ENCODE data around the gene TM4SF1. TPM values are rescaled to one million over a fixed set of nuclear protein-coding genes. Genes with fewer than 3 reads are reported as not detected.

TM4SF1 gene
- polyA plus RNA-seq, 1 of the 3 experiments (the other 2 are of a cell fraction): 209 TPM

- ChIA-PET CTCF (interaction anchor here (1.1 kb wide), 1 partner anchor 79 kb away, joined by 5 read pairs; no protein-coding TSS in a partner anchor), POLR2A (no interaction called here)
- 78% methylated on average over 3 of the region's 3 CpGs for WGBS (ENCODE audit: low lambda C conversion rate)
- H3K4me2 ChIP-seq: no peak overlapping the region
- no peaks in the 10 kb centered on the region for H3K9me2 ChIP-seq
- no peak overlapping the region for H2AFZ ChIP-seq (ENCODE audit: low read depth)
- H3K4me1 ChIP-seq (ENCODE audit: control insufficient read depth in 1 of 2, insufficient read depth in 2 of 2, low read depth in 1 of 2, low read length in 1 of 2): peaks cover under 1 to 12% of the 10 kb centered on the region in 2 experiments; a peak in 3 of 4 replicates
- H3K36me3 ChIP-seq (replicated peaks in 1 of 2; ENCODE audit: control insufficient read depth in 1 of 2, insufficient read depth in 2 of 2, low read length in 1 of 2): no peaks in the 10 kb centered on the region
- H3K9me3 ChIP-seq: no peaks in the 10 kb centered on the region
- no peak for DNase-seq
- no peak for TF ChIP-seq CHD2 (IDR thresholded peaks at IDR 0.05; ENCODE audit: low read length, partially characterized antibody)
- TF ChIP-seq TCF12 (IDR thresholded peaks at IDR 0.05): no peak
- TF ChIP-seq PBX3 (IDR thresholded peaks at IDR 0.05): no peak
- TF ChIP-seq NFIC (IDR thresholded peaks at IDR 0.05; ENCODE audit: borderline replicate concordance): no peak
- TF ChIP-seq USF1 (IDR thresholded peaks at IDR 0.05; ENCODE audit: borderline replicate concordance, low read depth): no peak
- TF ChIP-seq GATA2 (CRISPR knock-in tag; IDR thresholded peaks at IDR 0.05): no peak
- TF ChIP-seq NRF1 (IDR thresholded peaks at IDR 0.05; ENCODE audit: low read depth, low read length): no peak
- TF ChIP-seq TEAD4 (IDR thresholded peaks at IDR 0.05; ENCODE audit: borderline replicate concordance, insufficient read depth): no peak
- no peak for TF ChIP-seq RCOR1 (IDR thresholded peaks at IDR 0.05; ENCODE audit: low read length)
- TF ChIP-seq USF2 (IDR thresholded peaks at IDR 0.05; ENCODE audit: borderline replicate concordance, low read depth, low read length): no peak
- no peak for TF ChIP-seq JUND (IDR thresholded peaks at IDR 0.05)
- TF ChIP-seq SIN3A (IDR thresholded peaks at IDR 0.05; ENCODE audit: borderline replicate concordance, low read depth, low read length): no peak
- no peak for TF ChIP-seq SMC3 (IDR thresholded peaks at IDR 0.05; ENCODE audit: low read depth, low read length)
- no peak for TF ChIP-seq EP300 (IDR thresholded peaks at IDR 0.05; ENCODE audit: borderline replicate concordance in 1 of 2, low read depth in 1 of 2, low read length in 1 of 2)
- TF ChIP-seq TAF1 (IDR thresholded peaks at IDR 0.05; ENCODE audit: borderline replicate concordance, low read depth, low read length): no peak
- no peak for TF ChIP-seq RXRA (IDR thresholded peaks at IDR 0.05; ENCODE audit: borderline replicate concordance, low read depth)
- no peak for TF ChIP-seq GABPA (IDR thresholded peaks at IDR 0.05; ENCODE audit: low read depth)
- TF ChIP-seq FOXM1 (IDR thresholded peaks at IDR 0.05; ENCODE audit: low read depth): no peak
- no peak for TF ChIP-seq ELF1 (IDR thresholded peaks at IDR 0.05)
- no peak for TF ChIP-seq FOXJ3 (CRISPR knock-in tag; IDR thresholded peaks at IDR 0.05)
- no peak overlapping the region for H3K4me3 ChIP-seq (ENCODE audit: low read depth in 2 of 2, low read length in 1 of 2)
- no peak overlapping the region for H3K27ac ChIP-seq (ENCODE audit: low read depth in 2 of 2, low read length in 1 of 2)
- no peaks in the 10 kb centered on the region for H3K27me3 ChIP-seq (ENCODE audit: insufficient read depth)
- H4K20me1 ChIP-seq (ENCODE audit: insufficient read depth): no peaks in the 10 kb centered on the region
- H3K79me2 ChIP-seq (ENCODE audit: insufficient read depth): no peaks in the 10 kb centered on the region
- H3K9ac ChIP-seq: no peak overlapping the region
- H3F3A ChIP-seq (replicated peaks; ENCODE audit: insufficient read depth): no peaks in the 10 kb centered on the region
These were observed 23.9 kb upstream of the TM4SF1 start for GRCh38 chr3:149401212-149401925.
